HCT116 (cell line): ENCODE data around the gene CARD14. TPM values are rescaled to one million over a fixed set of nuclear protein-coding genes. Genes with fewer than 3 reads are reported as not detected.

Experiments
- ATAC-seq: fragments of 200-7000 bp; cut with Tn5 transposase; 2 replicates; pipeline ENCODE4 v1.9.1; 2020; ENCODE audit warnings: mild to moderate bottlenecking, moderate library complexity
- BruUV-seq: library from RNA; stranded (reverse); fragments of 400-500 nt; replicated peaks from 2 replicates; lab custom pipeline; 2021; lab: Mats Ljungman, UMichigan
- CTCF ChIA-PET: fragments of 300-600 bp; sonication (Branson Sonifier 250); formaldehyde crosslinking; loops from one replicate; lab custom pipeline; 2021; ENCODE audit warnings: antibody characterized with exemption; lab: Charles Lee
- POLR2A ChIA-PET: fragments of 300-600, 350-600 bp; sonication (Branson Sonifier 250); formaldehyde crosslinking; loops from one replicate; lab custom pipeline; 2021; ENCODE audit warnings: antibody characterized with exemption; lab: Charles Lee
- RAD21 ChIA-PET, 2 experiments: fragments of 300-600 bp; sonication (Branson Sonifier 250); formaldehyde crosslinking; loops; one replicate each; lab custom pipeline; 2023; ENCODE audit warnings: low total read pairs in 2 of 2; ENCODE audit not compliant: uncharacterized antibody in 2 of 2, unreplicated experiment in 2 of 2, low non-redundant PET in 1 of 2; lab: Charles Lee
- DNase-seq: peaks from one replicate; pipeline ENCODE4 v3.0.0-alpha.2; 2010; ENCODE audit warnings: low read depth, low spot score
- H2AFZ ChIP-seq: fragments of 200-600 bp; shearing (Covaris generic), sonication (generic); 2 replicates; pipeline ENCODE4 v1.6.1; 2017; ENCODE audit warnings: low read depth, mixed run types, mixed read lengths, antibody characterized with exemption, low read length; ENCODE audit not compliant: poor library complexity, severe bottlenecking
- H3K27ac ChIP-seq: 2 replicates; pipeline ENCODE4 v1.5.1; 2012; ENCODE audit warnings: low read depth, low read length
- H3K27me3 ChIP-seq: fragments of 200-600 bp; sonication (generic); 2 replicates; pipeline ENCODE4 v1.6.1; 2016; ENCODE audit warnings: mixed run types, low read length, mixed read lengths; ENCODE audit not compliant: insufficient read depth
- H3K36me3 ChIP-seq, 2 experiments: fragments of 200-500 bp in 1 of 2; fragments of 200-600 bp in 1 of 2; sonication (Bioruptor generic) in 1 of 2; sonication (generic) in 1 of 2; 2 replicates each; pipeline versions ENCODE4 v1.5.1 to v1.6.1; 2014 to 2016; ENCODE audit warnings: low read length in 2 of 2, inconsistent platforms in 1 of 2, mixed read lengths in 1 of 2, mixed run types in 1 of 2; ENCODE audit not compliant: insufficient read depth in 2 of 2, control insufficient read depth in 1 of 2
- H3K4me1 ChIP-seq, 2 experiments: fragments of 200-600 bp in 1 of 2; sonication (generic) in 1 of 2; 2 replicates each; pipeline versions ENCODE4 v1.5.1 to v1.6.1; 2012 to 2017; ENCODE audit warnings: low read length in 2 of 2, inconsistent platforms in 1 of 2, mild to moderate bottlenecking in 1 of 2, mixed read lengths in 1 of 2, mixed run types in 1 of 2, moderate library complexity in 1 of 2; ENCODE audit not compliant: insufficient read depth in 2 of 2, control insufficient read depth in 1 of 2
- H3K4me2 ChIP-seq: fragments of 200-600 bp; sonication (generic); 2 replicates; pipeline ENCODE4 v1.6.1; 2017; ENCODE audit warnings: mixed run types, low read length, mixed read lengths
- H3K4me3 ChIP-seq, 2 experiments: fragments of 200-600 bp in 1 of 2; sonication (generic) in 1 of 2; replicated peaks in 1 of 2; 2 replicates each; pipeline ENCODE4 v1.5.1; 2011 to 2016; ENCODE audit warnings: low read length in 2 of 2, control low read depth in 1 of 2, low read depth in 1 of 2, mild to moderate bottlenecking in 1 of 2, mixed read lengths in 1 of 2, mixed run types in 1 of 2
- H3K79me2 ChIP-seq: fragments of 200-600 bp; sonication (generic); 2 replicates; pipeline ENCODE4 v1.6.1; 2017; ENCODE audit warnings: mild to moderate bottlenecking, mixed run types, low read length, moderate library complexity, mixed read lengths; ENCODE audit not compliant: insufficient read depth
- H3K9ac ChIP-seq: fragments of 200-600 bp; sonication (generic); 2 replicates; pipeline ENCODE4 v1.6.1; 2016; ENCODE audit warnings: low read length, mixed read lengths
- H3K9me2 ChIP-seq: fragments of 200-600 bp; sonication (generic), shearing (Covaris generic); 2 replicates; pipeline ENCODE4 v1.6.1; 2017; ENCODE audit warnings: mixed run types, mild to moderate bottlenecking, moderate library complexity; ENCODE audit not compliant: insufficient read depth
- H3K9me3 ChIP-seq, 2 experiments: fragments of 200-500 bp in 1 of 2; fragments of 200-600 bp in 1 of 2; sonication (Bioruptor generic) in 1 of 2; sonication (generic) in 1 of 2; 2 replicates each; pipeline ENCODE4 v1.6.1; 2014 to 2017; ENCODE audit warnings: low read length in 2 of 2, mixed read lengths in 2 of 2, inconsistent platforms in 1 of 2, low read depth in 1 of 2, mild to moderate bottlenecking in 1 of 2, mixed run types in 1 of 2, moderate library complexity in 1 of 2; ENCODE audit not compliant: control insufficient read depth in 1 of 2, insufficient read depth in 1 of 2
- H4K20me1 ChIP-seq: fragments of 200-600 bp; sonication (generic), shearing (Covaris generic); 2 replicates; pipeline ENCODE4 v1.6.1; 2017; ENCODE audit warnings: mixed run types, mild to moderate bottlenecking, moderate library complexity; ENCODE audit not compliant: insufficient read depth
- CBX3 ChIP-seq: IDR thresholded peaks from 2 replicates; pipeline ENCODE4 v1.6.1; 2012; ENCODE audit warnings: low read depth
- CEBPB ChIP-seq: IDR thresholded peaks from 2 replicates; pipeline ENCODE4 v1.6.1; 2012; ENCODE audit warnings: low read depth
- ELF1 ChIP-seq: IDR thresholded peaks from 2 replicates; pipeline ENCODE4 v1.6.1; 2012; ENCODE audit warnings: low read depth, borderline replicate concordance
- EZH2 ChIP-seq: fragments of 200-600 bp; sonication (generic); IDR thresholded peaks from 2 replicates; pipeline ENCODE4 v1.6.1; 2017; ENCODE audit warnings: antibody characterized with exemption, mixed run types
- EZH2phosphoT487 ChIP-seq: fragments of 200-600 bp; IDR thresholded peaks from 2 replicates; pipeline ENCODE4 v1.6.1; 2018; ENCODE audit warnings: antibody characterized with exemption, borderline replicate concordance
- JUND ChIP-seq: IDR thresholded peaks from 2 replicates; pipeline ENCODE4 v1.6.1; 2012
- POLR2AphosphoS5 ChIP-seq: IDR thresholded peaks from 2 replicates; pipeline ENCODE4 v1.6.1; 2011; ENCODE audit warnings: mild to moderate bottlenecking, low read depth, low read length, moderate library complexity
- RAD21 ChIP-seq: IDR thresholded peaks from 2 replicates; pipeline ENCODE4 v1.6.1; 2012; ENCODE audit warnings: low read depth, mild to moderate bottlenecking
- SIN3A ChIP-seq: IDR thresholded peaks from 2 replicates; pipeline ENCODE4 v1.6.1; 2012; ENCODE audit warnings: low read depth
- SP1 ChIP-seq: IDR thresholded peaks from 2 replicates; pipeline ENCODE4 v1.6.1; 2012; ENCODE audit warnings: low read depth
- SRF ChIP-seq: IDR thresholded peaks from 2 replicates; pipeline ENCODE4 v1.6.1; 2012; ENCODE audit warnings: low read depth
- YY1 ChIP-seq: IDR thresholded peaks from 2 replicates; pipeline ENCODE4 v1.6.1; 2011; ENCODE audit warnings: low read length, low read depth, moderate library complexity, mild to moderate bottlenecking; ENCODE audit not compliant: insufficient replicate concordance; ENCODE audit errors: extremely low read depth
- intact Hi-C: fragments of 100-400 bp; cut with micrococcal nuclease; formaldehyde crosslinking; loops from 2 replicates; pipeline ENCODE4 v1.10.0; 2022
- total RNA-seq: library from RNA; stranded (reverse); gene quantifications from one replicate; pipeline ENCODE4 v1.2.1, GENCODE V29; 2021; ENCODE audit not compliant: unreplicated experiment
- TF ChIP-seq, protein P1 (sequence below): IDR thresholded peaks from 2 replicates; pipeline ENCODE4 v1.6.1; 2012
- TF ChIP-seq, protein P2 (sequence below): IDR thresholded peaks from 2 replicates; pipeline ENCODE4 v1.6.1; 2012; ENCODE audit warnings: low read depth
- TF ChIP-seq, protein P3 (sequence below): IDR thresholded peaks from 2 replicates; pipeline ENCODE4 v1.6.1; 2011; ENCODE audit warnings: mild to moderate bottlenecking, low read length, moderate library complexity; ENCODE audit not compliant: insufficient replicate concordance; ENCODE audit errors: extremely low read depth

Gene CARD14
- total RNA-seq, 1 experiment from 2014 or later: 0.25 TPM

DNA sequence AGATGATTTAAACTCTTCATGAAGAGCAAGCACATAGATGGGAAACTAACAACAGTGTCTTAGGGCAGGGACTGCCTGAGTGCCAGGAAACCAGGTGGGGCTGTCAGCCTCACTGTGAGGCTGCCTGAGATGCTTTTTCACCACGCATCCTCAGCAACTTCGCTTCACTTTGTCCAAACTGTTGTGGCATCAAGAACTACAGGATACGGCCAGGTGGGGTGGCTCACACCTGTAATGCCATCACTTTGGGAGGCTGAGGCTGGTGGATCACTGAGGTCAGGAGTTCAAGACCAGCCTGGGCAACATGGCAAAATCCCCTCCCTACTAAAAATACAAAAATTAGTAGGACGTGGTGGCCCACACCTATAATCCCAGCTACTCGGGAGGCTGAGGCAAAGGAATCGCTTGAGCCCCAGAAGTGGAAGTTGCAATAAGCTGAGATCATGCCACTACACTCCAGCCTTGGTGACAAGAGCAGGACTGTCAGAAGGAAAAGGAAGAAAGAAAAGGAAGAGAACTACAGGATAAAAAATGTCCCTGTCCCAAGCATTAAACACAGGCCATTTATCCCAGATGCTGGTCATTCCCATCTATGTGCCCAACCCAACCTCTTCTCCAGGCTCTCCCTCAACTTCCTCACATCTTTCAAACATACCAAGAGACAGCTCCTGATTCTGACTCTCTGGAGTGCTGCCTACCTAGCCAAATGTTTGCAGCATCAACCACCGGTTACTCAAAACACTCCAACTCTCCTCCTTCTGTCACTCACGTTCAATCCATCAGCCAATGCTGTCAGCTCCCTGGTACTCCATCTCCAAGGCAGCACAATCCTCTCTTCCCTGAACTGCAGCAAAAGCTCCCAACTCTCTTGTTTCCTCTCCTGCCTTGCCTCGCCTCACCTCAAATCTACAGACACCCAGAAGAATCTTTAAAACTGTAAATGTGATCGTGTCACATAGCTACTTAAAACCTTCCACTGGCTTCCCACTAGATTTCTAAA is 24.5 kb upstream of the CARD14 start:
- Histone ChIP-seq H4K20me1 (peaks cover 27% of the 10 kb centered on the region; the same call in 1 of the 2 replicates), H3K4me2 (peak overlapping the region; percentile 88), H2AFZ (no peak overlapping the region), H3K4me1 (peaks cover 12 to 18% of the 10 kb centered on the region in 2 experiments), H3K4me3 (peak overlapping the region; percentile 73 to 96), H3K36me3 (peaks cover 45 to 49% of the 10 kb centered on the region in 2 experiments), H3K27ac (peak overlapping the region; percentile 93; the same call in 1 of the 2 replicates), H3K79me2 (peaks cover 81% of the 10 kb centered on the region), H3K9me2 (no peaks in the 10 kb centered on the region), H3K9me3 (no peaks in the 10 kb centered on the region), H3K9ac (peak overlapping the region; percentile 97), H3K27me3 (no peaks in the 10 kb centered on the region)
- RAD21 ChIA-PET: no interaction called here
- DNase-seq (no peak), ATAC-seq (no peak)
- TSS peak; percentile 63 for BruUV-seq
- CTCF ChIA-PET: interaction anchor here (2.5 kb wide), 1 partner anchor 44 kb away, joined by 8 read pairs; the partner anchor contains the start of gene GAA
- intact Hi-C loops: no loop called here
- POLR2A ChIA-PET: interaction anchor here (0.7 to 2.6 kb wide), 10 partner anchors 10 to 348 kb away, joined by 3 to 8 read pairs (median 4); partner anchors contain the start of genes CBX8 and GAA
- no peak for TF ChIP-seq POLR2AphosphoS5
- TF ChIP-seq EZH2phosphoT487: no peak
- TF ChIP-seq, protein P1, sequence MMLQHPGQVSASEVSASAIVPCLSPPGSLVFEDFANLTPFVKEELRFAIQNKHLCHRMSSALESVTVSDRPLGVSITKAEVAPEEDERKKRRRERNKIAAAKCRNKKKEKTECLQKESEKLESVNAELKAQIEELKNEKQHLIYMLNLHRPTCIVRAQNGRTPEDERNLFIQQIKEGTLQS: no peak
- TF ChIP-seq, protein P2, sequence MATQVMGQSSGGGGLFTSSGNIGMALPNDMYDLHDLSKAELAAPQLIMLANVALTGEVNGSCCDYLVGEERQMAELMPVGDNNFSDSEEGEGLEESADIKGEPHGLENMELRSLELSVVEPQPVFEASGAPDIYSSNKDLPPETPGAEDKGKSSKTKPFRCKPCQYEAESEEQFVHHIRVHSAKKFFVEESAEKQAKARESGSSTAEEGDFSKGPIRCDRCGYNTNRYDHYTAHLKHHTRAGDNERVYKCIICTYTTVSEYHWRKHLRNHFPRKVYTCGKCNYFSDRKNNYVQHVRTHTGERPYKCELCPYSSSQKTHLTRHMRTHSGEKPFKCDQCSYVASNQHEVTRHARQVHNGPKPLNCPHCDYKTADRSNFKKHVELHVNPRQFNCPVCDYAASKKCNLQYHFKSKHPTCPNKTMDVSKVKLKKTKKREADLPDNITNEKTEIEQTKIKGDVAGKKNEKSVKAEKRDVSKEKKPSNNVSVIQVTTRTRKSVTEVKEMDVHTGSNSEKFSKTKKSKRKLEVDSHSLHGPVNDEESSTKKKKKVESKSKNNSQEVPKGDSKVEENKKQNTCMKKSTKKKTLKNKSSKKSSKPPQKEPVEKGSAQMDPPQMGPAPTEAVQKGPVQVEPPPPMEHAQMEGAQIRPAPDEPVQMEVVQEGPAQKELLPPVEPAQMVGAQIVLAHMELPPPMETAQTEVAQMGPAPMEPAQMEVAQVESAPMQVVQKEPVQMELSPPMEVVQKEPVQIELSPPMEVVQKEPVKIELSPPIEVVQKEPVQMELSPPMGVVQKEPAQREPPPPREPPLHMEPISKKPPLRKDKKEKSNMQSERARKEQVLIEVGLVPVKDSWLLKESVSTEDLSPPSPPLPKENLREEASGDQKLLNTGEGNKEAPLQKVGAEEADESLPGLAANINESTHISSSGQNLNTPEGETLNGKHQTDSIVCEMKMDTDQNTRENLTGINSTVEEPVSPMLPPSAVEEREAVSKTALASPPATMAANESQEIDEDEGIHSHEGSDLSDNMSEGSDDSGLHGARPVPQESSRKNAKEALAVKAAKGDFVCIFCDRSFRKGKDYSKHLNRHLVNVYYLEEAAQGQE: no peak
- no peak for TF ChIP-seq SP1
- no peak for TF ChIP-seq SRF
- no peak for TF ChIP-seq CBX3
- no peak for TF ChIP-seq YY1
- no peak for TF ChIP-seq SIN3A
- no peak for TF ChIP-seq JUND
- TF ChIP-seq ELF1: no peak
- no peak for TF ChIP-seq EZH2
- TF ChIP-seq CEBPB: no peak
- no peak for TF ChIP-seq RAD21
- TF ChIP-seq, protein P3, sequence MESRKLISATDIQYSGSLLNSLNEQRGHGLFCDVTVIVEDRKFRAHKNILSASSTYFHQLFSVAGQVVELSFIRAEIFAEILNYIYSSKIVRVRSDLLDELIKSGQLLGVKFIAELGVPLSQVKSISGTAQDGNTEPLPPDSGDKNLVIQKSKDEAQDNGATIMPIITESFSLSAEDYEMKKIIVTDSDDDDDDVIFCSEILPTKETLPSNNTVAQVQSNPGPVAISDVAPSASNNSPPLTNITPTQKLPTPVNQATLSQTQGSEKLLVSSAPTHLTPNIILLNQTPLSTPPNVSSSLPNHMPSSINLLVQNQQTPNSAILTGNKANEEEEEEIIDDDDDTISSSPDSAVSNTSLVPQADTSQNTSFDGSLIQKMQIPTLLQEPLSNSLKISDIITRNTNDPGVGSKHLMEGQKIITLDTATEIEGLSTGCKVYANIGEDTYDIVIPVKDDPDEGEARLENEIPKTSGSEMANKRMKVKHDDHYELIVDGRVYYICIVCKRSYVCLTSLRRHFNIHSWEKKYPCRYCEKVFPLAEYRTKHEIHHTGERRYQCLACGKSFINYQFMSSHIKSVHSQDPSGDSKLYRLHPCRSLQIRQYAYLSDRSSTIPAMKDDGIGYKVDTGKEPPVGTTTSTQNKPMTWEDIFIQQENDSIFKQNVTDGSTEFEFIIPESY: no peak
